Uterus (tissue), 4 donors: Measurements from ENCODE around the gene NHEJ1. TPM values are rescaled to one million over a fixed set of nuclear protein-coding genes. Genes with fewer than 3 reads are reported as not detected.

Experiments
- DNase-seq, 2 donors: peaks; one replicate each; pipeline ENCODE4 v3.0.0-alpha.2; 2019 to 2020
- H3K27ac ChIP-seq, 2 donors: fragments of 200-600 bp; sonication (generic); 1 replicate in 1 of 2; 2 replicates in 1 of 2; pipeline ENCODE4 v1.5.1; 2016 to 2018
- H3K27me3 ChIP-seq, 2 donors: fragments of 200-600 bp; sonication (generic); one replicate each; pipeline ENCODE4 v1.5.1; 2018 to 2019; ENCODE audit warnings: control low read depth in 1 of 2
- H3K36me3 ChIP-seq, 2 donors: fragments of 200-600 bp; sonication (generic); one replicate each; pipeline ENCODE4 v1.5.1; 2019; ENCODE audit warnings: control low read depth in 1 of 2
- H3K4me1 ChIP-seq, 2 donors: fragments of 200-600 bp; sonication (generic); one replicate each; pipeline ENCODE4 v1.5.1; 2018 to 2019; ENCODE audit warnings: control low read depth in 1 of 2
- H3K4me3 ChIP-seq, 2 donors: fragments of 200-600 bp; sonication (generic); 1 replicate in 1 of 2; 2 replicates in 1 of 2; pipeline ENCODE4 v1.5.1; 2018 to 2019; ENCODE audit warnings: mild to moderate bottlenecking in 1 of 2
- H3K9me3 ChIP-seq, 2 donors: fragments of 200-600 bp; sonication (generic); one replicate each; pipeline ENCODE4 v1.5.1; 2019; ENCODE audit warnings: control low read depth in 1 of 2
- POLR2A ChIP-seq, 2 donors: fragments of 450-650 bp; IDR thresholded peaks; one replicate each; pipeline ENCODE4 v1.6.1; 2016; ENCODE audit warnings: antibody characterized with exemption in 2 of 2, mild to moderate bottlenecking in 1 of 2, moderate library complexity in 1 of 2
- intact Hi-C: fragments of 100-400 bp; cut with DNase I; formaldehyde crosslinking; loops from one replicate; pipeline ENCODE4 v1.15.1; 2023; ENCODE audit warnings: low total_unique reads
- total RNA-seq, 4 donors: library from RNA; depleted of rRNA in 3 of 4; stranded (reverse); fragments of >200 nt in 3 of 4; gene quantifications; one replicate each; pipeline versions ENCODE4 v1.1.0 to v1.2.4, GENCODE V29; 2014 to 2023
- TF ChIP-seq, protein P1 (sequence below), 4 experiments: fragments of 200-600 bp in 2 of 4; fragments of 450-650 bp in 2 of 4; sonication (generic) in 2 of 4; IDR thresholded peaks; one replicate each; pipeline ENCODE4 v1.5.1; 2016 to 2019; ENCODE audit warnings: antibody characterized with exemption in 4 of 4, mild to moderate bottlenecking in 2 of 4, moderate library complexity in 1 of 4
- donor health status: DM: yes; HTN: yes; CAD: no.

The NHEJ1 gene
- total RNA-seq, 4 donors from 2014 or later = 15.0 to 162 (median 18.1) TPM

DNA sequence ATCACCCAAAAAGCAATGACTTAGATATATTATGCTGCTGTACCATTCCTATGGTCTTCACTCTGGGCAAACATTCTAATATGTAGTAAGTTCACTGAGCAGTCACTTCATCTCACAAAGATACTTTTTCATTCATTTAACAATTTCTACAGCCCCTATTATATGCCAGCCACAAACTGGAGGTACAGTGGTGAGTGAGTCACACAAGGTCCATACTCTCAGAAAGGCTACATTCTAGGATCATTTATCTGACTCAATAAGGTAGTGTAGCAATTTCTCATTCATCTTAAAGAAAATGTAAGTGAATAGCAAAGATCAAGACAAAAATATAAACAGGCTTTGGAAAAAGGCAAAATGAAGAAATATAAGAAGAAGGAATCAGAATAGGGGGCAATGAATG is 40.5 kb downstream of the NHEJ1 start:
- intact Hi-C loops = no loop called here
- Histone ChIP-seq H3K9me3 (no peaks in the 10 kb centered on the region), H3K27ac (no peak overlapping the region), H3K36me3 (no peaks in the 10 kb centered on the region), H3K4me1 (peaks cover 0 to 4% of the 10 kb centered on the region in 2 donors), H3K27me3 (no peaks in the 10 kb centered on the region), H3K4me3 (no peak overlapping the region)
- no peak for TF ChIP-seq POLR2A (IDR thresholded peaks at IDR 0.05)
- TF ChIP-seq, protein P1, sequence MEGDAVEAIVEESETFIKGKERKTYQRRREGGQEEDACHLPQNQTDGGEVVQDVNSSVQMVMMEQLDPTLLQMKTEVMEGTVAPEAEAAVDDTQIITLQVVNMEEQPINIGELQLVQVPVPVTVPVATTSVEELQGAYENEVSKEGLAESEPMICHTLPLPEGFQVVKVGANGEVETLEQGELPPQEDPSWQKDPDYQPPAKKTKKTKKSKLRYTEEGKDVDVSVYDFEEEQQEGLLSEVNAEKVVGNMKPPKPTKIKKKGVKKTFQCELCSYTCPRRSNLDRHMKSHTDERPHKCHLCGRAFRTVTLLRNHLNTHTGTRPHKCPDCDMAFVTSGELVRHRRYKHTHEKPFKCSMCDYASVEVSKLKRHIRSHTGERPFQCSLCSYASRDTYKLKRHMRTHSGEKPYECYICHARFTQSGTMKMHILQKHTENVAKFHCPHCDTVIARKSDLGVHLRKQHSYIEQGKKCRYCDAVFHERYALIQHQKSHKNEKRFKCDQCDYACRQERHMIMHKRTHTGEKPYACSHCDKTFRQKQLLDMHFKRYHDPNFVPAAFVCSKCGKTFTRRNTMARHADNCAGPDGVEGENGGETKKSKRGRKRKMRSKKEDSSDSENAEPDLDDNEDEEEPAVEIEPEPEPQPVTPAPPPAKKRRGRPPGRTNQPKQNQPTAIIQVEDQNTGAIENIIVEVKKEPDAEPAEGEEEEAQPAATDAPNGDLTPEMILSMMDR (IDR thresholded peaks at IDR 0.05) = no peak
- no peak for DNase-seq

DNA sequence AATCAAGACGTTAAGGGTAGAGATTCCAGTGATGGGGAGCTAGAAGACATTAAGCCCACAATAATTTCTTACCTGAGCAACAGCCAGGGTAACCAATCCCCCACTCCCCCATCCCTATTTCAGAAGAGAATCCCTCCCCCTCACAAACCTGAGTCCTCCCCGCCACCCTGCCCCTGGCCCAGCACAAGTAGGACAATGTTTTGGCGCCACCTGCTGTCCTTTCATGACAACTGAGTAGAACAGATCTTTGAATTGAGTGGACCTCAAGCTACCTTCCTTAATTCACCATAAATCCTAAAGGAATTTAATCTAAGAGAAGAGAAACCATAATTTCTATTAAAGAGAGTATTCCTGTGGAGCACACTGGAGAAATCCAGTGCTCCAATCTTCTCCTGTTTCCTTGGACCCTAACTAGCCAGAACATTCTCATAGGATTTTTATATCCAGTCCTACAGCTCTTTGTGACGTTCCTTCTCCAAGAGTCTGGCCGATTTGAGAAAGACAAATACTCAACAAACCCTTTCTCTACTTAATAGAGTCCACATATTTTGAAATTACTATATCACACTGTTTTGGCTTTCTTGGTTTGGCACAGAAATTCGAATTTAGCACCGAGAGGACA is 41.1 kb downstream of the NHEJ1 start:
- DNase-seq = peak; percentile 40 to 45
- no peak for TF ChIP-seq POLR2A (IDR thresholded peaks at IDR 0.05)
- TF ChIP-seq, protein P1 (IDR thresholded peaks at IDR 0.05) = peak; percentile 44 to 59 (median 52)
- no peaks in the 10 kb centered on the region for H3K27me3 ChIP-seq
- H3K4me1 ChIP-seq = peaks cover 0 to under 1% of the 10 kb centered on the region in 2 donors
- no peaks in the 10 kb centered on the region for H3K9me3 ChIP-seq
- no peak overlapping the region for H3K27ac ChIP-seq
- intact Hi-C loops = no loop called here
- H3K4me3 ChIP-seq = no peak overlapping the region
- no peaks in the 10 kb centered on the region for H3K36me3 ChIP-seq

DNA sequence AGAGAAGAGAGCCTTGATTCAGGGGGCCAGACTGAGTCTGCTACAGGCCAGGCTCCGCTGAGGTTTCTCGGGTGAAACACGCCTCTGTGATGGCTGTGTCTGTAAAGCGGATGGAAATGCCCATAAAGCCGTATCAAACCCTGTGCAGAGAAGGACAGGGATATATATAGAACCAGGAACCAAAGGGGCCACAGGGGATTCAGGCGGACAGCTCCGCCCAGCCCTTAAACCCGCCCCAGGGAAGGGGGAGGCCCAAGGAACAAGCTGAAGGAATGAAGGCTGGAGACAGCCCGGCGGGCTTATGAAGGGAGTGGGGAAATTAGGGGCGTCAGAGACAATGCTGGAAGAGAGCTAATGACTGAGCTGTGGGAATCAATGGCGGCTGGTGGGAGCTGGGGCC is 42.1 kb downstream of the NHEJ1 start:
- no peak for DNase-seq
- H3K9me3 ChIP-seq = no peaks in the 10 kb centered on the region
- no peaks in the 10 kb centered on the region for H3K27me3 ChIP-seq
- H3K4me3 ChIP-seq = no peak overlapping the region
- intact Hi-C loops = no loop called here
- no peak overlapping the region for H3K27ac ChIP-seq
- H3K36me3 ChIP-seq = no peaks in the 10 kb centered on the region
- no peak for TF ChIP-seq POLR2A (IDR thresholded peaks at IDR 0.05)
- TF ChIP-seq, protein P1 (IDR thresholded peaks at IDR 0.05) = no peak
- H3K4me1 ChIP-seq = no peaks in the 10 kb centered on the region

DNA sequence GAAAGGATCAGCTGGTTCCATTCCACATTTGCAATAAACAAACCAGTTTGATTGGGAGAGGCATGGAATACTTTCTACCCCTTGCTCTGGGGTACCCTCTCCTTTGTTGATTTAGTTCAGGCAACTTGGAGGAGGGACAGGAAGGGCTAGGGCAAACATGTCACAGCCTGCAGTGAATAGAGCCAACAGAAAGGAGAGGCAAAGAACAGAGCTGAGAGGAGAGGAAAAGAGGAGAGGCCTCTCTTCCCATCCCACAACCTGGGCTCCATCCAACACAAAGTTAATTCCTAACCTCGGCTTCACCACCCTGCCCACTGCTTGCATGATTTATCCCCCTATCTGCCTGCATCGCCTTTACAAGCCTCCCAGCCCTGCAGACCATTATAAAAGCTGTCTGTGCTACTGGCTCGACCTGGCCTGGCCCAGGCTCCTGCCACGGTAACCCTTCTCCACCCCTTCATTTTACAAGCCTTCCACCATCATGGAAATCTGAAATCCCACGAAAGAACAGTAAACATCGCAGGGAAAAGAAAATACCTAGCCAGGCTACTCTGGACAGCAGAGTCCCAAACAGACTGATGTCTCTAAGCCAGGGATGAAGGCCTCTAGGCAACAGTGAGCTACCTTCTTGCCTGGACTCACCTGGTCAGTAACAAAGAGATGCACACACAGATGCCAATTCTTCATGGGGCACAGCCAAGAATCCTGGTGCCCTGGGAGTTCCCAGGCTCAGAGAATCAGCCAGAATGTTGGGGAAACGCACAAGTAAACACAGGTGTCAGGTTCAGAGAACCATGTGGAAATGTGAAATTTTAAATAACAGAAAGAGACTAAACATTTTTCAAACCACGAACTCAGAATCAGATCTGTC is 43.6 kb downstream of the NHEJ1 start:
- Histone ChIP-seq H3K27ac (no peak overlapping the region), H3K27me3 (no peaks in the 10 kb centered on the region), H3K36me3 (no peaks in the 10 kb centered on the region), H3K9me3 (no peaks in the 10 kb centered on the region), H3K4me1 (no peaks in the 10 kb centered on the region), H3K4me3 (no peak overlapping the region)
- no peak for DNase-seq
- intact Hi-C loops = no loop called here
- TF ChIP-seq POLR2A (IDR thresholded peaks at IDR 0.05) = no peak
- TF ChIP-seq, protein P1 (IDR thresholded peaks at IDR 0.05) = no peak
